ENCODE measurements around the gene SLC33A1.

SLC33A1 gene

DNA sequence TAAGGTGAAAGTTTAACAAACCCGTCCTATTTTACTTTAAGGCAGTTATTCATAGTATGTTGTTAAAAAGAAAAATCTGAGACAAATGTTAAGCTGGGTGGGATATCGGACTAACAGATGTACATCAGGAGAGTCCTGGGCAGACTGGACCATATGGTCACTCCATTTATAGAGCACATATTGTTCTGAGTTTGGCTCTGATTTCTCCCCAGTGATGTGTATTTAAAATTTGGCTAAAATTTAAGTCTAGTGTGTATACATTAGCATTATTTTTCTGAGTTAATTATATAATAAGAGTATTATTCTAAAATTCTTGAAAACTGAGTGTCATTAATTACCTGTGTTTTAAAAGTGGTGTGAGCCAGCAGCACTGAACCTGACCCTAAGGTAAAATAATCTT, 22.3 kb upstream of the SLC33A1 start:
- Histone ChIP-seq H3K4me3 (ENCODE audit: low read depth, low read length) (no peak overlapping the region), H3K9me3 (ENCODE audit: severe bottlenecking) (no peaks in the 10 kb centered on the region), H3K27ac (peak overlapping the region; percentile 61), H3K36me3 (peaks cover 3% of the 10 kb centered on the region; the same call in 1 of the 2 replicates), H3K27me3 (ENCODE audit: insufficient read depth, low read depth, severe bottlenecking) (no peaks in the 10 kb centered on the region)
- TF ChIP-seq, protein P1, sequence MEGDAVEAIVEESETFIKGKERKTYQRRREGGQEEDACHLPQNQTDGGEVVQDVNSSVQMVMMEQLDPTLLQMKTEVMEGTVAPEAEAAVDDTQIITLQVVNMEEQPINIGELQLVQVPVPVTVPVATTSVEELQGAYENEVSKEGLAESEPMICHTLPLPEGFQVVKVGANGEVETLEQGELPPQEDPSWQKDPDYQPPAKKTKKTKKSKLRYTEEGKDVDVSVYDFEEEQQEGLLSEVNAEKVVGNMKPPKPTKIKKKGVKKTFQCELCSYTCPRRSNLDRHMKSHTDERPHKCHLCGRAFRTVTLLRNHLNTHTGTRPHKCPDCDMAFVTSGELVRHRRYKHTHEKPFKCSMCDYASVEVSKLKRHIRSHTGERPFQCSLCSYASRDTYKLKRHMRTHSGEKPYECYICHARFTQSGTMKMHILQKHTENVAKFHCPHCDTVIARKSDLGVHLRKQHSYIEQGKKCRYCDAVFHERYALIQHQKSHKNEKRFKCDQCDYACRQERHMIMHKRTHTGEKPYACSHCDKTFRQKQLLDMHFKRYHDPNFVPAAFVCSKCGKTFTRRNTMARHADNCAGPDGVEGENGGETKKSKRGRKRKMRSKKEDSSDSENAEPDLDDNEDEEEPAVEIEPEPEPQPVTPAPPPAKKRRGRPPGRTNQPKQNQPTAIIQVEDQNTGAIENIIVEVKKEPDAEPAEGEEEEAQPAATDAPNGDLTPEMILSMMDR (IDR thresholded peaks at IDR 0.05; ENCODE audit: low read depth, low read length) = no peak
- DNase-seq = no peak

DNA sequence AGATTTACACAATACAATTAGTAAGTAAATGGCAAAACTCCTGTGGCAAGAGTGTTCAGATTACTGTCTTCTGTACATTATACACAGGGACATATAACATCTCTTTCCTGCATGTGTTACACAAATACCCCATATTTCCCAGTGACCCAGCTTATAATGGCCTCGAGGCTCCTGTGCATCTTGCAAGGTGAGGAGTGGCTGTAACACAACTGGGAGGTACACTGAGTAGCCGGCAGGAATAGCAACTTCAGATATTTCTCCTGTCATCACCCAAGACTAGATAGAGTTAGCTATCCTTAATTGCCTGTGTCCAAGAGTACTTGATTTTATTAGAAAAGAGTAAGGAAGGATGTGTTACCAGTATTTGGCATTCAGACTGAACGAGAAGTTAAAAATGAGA, 21.8 kb upstream of the SLC33A1 start:
- TF ChIP-seq, protein P1 (IDR thresholded peaks at IDR 0.05; ENCODE audit: low read depth, low read length) = no peak
- Histone ChIP-seq H3K4me3 (ENCODE audit: low read depth, low read length) (peak overlapping the region; percentile 22), H3K36me3 (peaks cover 5% of the 10 kb centered on the region), H3K27ac (peak overlapping the region; percentile 61), H3K9me3 (ENCODE audit: severe bottlenecking) (no peaks in the 10 kb centered on the region), H3K27me3 (ENCODE audit: insufficient read depth, low read depth, severe bottlenecking) (no peaks in the 10 kb centered on the region)
- no peak for DNase-seq

DNA sequence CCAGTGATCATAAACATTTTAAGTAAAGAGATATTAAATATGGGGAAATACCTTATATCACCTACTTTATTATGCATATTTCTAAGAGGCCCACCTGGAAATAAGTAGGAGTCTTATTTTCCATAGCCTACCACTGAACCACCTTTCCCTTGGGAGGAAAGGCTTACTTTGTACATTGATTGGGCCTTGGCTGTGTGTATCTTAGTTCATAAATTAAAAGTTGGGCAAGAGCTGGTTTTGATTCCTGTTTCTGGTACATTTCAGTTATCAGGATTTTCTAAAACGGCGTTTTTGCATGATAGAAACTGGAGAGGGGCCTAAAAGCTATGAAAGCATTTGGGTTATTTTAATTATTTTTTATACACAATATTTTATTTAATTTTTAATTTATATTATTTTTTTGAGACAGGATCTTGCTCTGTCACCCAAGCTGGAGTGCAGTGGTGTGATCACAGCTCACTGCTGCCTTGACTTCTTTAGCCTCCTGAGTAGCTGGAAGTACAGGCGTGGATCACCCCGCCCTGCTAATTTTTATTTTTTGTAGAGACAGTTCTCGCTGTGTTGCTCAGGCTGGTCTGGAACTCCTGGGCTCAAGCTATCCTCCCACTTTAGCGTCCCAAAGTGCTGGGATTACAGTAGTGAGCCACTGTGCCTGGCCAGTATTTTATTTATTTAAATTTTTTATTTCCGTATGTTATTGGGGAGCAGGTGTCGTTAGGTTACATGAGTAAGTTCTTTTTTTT, 18.8 kb upstream of the SLC33A1 start:
- DNase-seq = no peak
- Histone ChIP-seq H3K4me3 (ENCODE audit: low read depth, low read length) (no peak overlapping the region), H3K36me3 (peaks cover 10% of the 10 kb centered on the region), H3K9me3 (ENCODE audit: severe bottlenecking) (no peaks in the 10 kb centered on the region), H3K27ac (no peak overlapping the region), H3K27me3 (ENCODE audit: insufficient read depth, low read depth, severe bottlenecking) (no peaks in the 10 kb centered on the region)
- TF ChIP-seq, protein P1 (IDR thresholded peaks at IDR 0.05; ENCODE audit: low read depth, low read length) = no peak

DNA sequence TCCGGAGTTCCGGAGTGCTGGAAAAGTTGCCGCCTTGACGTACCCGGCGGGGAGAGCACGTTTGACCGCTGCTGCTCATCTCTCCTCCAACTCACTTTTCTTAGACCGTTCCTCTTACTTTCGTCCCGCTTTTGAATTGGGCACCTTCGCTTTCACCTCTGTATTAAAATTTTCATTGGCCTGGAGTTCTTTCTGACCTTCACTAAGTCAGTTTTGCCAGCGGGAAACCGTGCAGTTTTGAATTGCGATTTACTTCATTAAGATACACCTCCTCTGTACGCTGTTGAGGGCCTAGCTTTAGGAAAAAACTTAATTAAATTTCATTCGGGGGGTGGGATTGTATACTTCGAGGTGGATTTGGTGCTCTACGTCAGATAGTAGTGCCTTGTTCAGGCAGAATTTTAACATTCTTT, 17.5 kb upstream of the SLC33A1 start:
- peak overlapping the region; percentile 97 for H3K27ac ChIP-seq
- no peaks in the 10 kb centered on the region for H3K9me3 ChIP-seq (ENCODE audit: severe bottlenecking)
- H3K4me3 ChIP-seq (ENCODE audit: low read depth, low read length) = peak overlapping the region; percentile 94
- H3K36me3 ChIP-seq = peaks cover 10% of the 10 kb centered on the region
- no peak for DNase-seq
- TF ChIP-seq, protein P1 (IDR thresholded peaks at IDR 0.05; ENCODE audit: low read depth, low read length) = no peak
- H3K27me3 ChIP-seq (ENCODE audit: insufficient read depth, low read depth, severe bottlenecking) = no peaks in the 10 kb centered on the region

DNA sequence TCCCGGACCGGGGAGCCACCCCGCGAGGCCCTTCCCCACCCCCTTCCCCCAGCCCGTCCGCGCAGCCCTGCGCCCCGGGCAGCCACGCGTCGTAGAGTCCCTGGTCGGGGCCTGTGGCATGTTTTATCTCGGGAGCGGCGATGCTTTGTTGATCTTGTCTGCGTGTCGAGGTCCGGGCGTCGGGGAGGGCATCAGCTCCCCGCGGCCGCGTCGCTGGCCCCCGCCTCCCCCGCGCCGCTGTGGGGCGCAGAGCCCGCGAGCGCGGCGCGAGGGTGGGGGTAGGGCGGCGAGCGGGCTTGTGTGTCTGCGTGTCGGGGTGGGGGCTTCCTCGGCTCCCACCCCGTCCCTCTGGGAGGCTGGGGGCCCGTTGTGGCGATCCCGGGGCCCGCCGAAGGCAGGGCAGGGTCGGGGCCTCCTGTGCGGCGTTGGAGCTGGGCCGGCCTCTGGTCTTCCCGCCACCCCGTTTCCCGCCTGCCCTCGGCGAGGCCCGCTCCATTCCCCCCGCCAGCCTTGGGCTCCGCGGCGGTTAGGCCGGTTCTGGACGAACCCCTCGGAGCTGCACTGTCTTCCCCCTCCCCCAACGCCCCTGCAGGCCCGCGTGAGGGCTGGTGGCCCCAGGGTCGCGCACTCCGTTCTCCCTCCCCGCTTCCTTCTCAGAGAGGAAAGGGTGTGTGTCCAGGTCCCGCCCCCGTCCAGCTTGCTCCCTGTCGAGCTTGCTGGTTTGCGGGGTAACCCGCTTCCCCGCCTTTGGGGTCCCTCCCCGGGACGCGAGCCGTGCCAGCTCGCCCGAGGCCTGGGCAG, 16.9 kb upstream of the SLC33A1 start:
- peaks cover 10% of the 10 kb centered on the region for H3K36me3 ChIP-seq
- H3K9me3 ChIP-seq (ENCODE audit: severe bottlenecking) = no peaks in the 10 kb centered on the region
- H3K27ac ChIP-seq = peak overlapping the region; percentile 97
- H3K4me3 ChIP-seq (ENCODE audit: low read depth, low read length) = peak overlapping the region; percentile 94
- peak; percentile 55 for DNase-seq
- TF ChIP-seq, protein P1 (IDR thresholded peaks at IDR 0.05; ENCODE audit: low read depth, low read length) = 0 out of 2 replicates have a peak, but pooled peaks have one; percentile 2
- no peaks in the 10 kb centered on the region for H3K27me3 ChIP-seq (ENCODE audit: insufficient read depth, low read depth, severe bottlenecking)
